BE2C (cell line): ENCODE measurements around the gene MZF1.

Experiments
- DNase-seq: peaks from one replicate; pipeline ENCODE4 v3.0.0-alpha.2; 2020
- H3K27me3 ChIP-seq: fragments of 250-450 bp; sonication (Bioruptor Pico); 2 replicates; pipeline ENCODE4 v1.5.1; 2020; ENCODE audit warnings: mild to moderate bottlenecking
- H3K36me3 ChIP-seq: fragments of 250-450 bp; sonication (Bioruptor Pico); 2 replicates; pipeline ENCODE4 v1.5.1; 2020; ENCODE audit warnings: mild to moderate bottlenecking
- H3K4me1 ChIP-seq: fragments of 250-450 bp; sonication (Bioruptor Pico); 2 replicates; pipeline ENCODE4 v1.5.1; 2020
- H3K4me3 ChIP-seq: 2 replicates; pipeline ENCODE4 v1.5.1; 2011; ENCODE audit warnings: low read depth, low read length
- H3K9me3 ChIP-seq: fragments of 250-450 bp; sonication (Bioruptor Pico); 2 replicates; pipeline ENCODE4 v1.5.1; 2020
- CTCF ChIP-seq: IDR thresholded peaks from 2 replicates; pipeline ENCODE4 v1.5.1; 2012; ENCODE audit warnings: mild to moderate bottlenecking, low read depth, low read length

The MZF1 gene

GRCh38 chr19:58538257-58539168 lies 34.6 kb downstream of the MZF1 start:
- TF ChIP-seq CTCF: no peak
- no peaks in the 10 kb centered on the region for H3K36me3 ChIP-seq

GRCh38 chr19:58536852-58537798 lies 36.0 kb downstream of the MZF1 start:
- Histone ChIP-seq H3K27me3 (peaks cover 1% of the 10 kb centered on the region), H3K9me3 (no peaks in the 10 kb centered on the region), H3K4me1 (no peaks in the 10 kb centered on the region), H3K36me3 (no peaks in the 10 kb centered on the region), H3K4me3 (no peak overlapping the region)
- TF ChIP-seq CTCF: no peak
- DNase-seq: no peak

More at GRCh38 chr19:58538257-58539168, 34.6 kb downstream of the MZF1 start:
- H3K9me3 ChIP-seq: no peaks in the 10 kb centered on the region
- no peak overlapping the region for H3K4me3 ChIP-seq
- DNase-seq: no peak
- no peaks in the 10 kb centered on the region; the same call in 1 of the 2 replicates for H3K27me3 ChIP-seq
- no peaks in the 10 kb centered on the region for H3K4me1 ChIP-seq

- H3K36me3 ChIP-seq: no peaks in the 10 kb centered on the region
- TF ChIP-seq CTCF: no peak
Measured at GRCh38 chr19:58535857-58536256, 37.3 kb downstream of the MZF1 start.

GRCh38 chr19:58531034-58531840 lies 41.9 kb downstream of the MZF1 start:
- Histone ChIP-seq H3K9me3 (no peaks in the 10 kb centered on the region), H3K4me3 (no peak overlapping the region), H3K36me3 (no peaks in the 10 kb centered on the region), H3K27me3 (peaks cover 23% of the 10 kb centered on the region), H3K4me1 (no peaks in the 10 kb centered on the region)
- TF ChIP-seq CTCF: no peak
- no peak for DNase-seq

More at GRCh38 chr19:58535857-58536256, 37.3 kb downstream of the MZF1 start:
- Histone ChIP-seq H3K4me1 (no peaks in the 10 kb centered on the region), H3K4me3 (no peak overlapping the region), H3K9me3 (no peaks in the 10 kb centered on the region), H3K27me3 (peaks cover 12% of the 10 kb centered on the region)
- no peak for DNase-seq

- H3K27me3 ChIP-seq: peaks cover 23% of the 10 kb centered on the region
- DNase-seq: no peak
- H3K36me3 ChIP-seq: no peaks in the 10 kb centered on the region
- no peaks in the 10 kb centered on the region for H3K9me3 ChIP-seq
- no peak for TF ChIP-seq CTCF
- H3K4me3 ChIP-seq: no peak overlapping the region
- no peaks in the 10 kb centered on the region for H3K4me1 ChIP-seq
Measured at GRCh38 chr19:58529405-58529804, 43.7 kb downstream of the MZF1 start.
